Esophagus squamous epithelium (tissue), 4 donors: ENCODE results near the gene PEX1.

ENCODE experiments used
- CTCF ChIP-seq, 6 experiments: fragments of 450-650 bp in 4 of 6; fragments of 200-600 bp in 2 of 6; sonication (generic) in 2 of 6; IDR thresholded peaks; one replicate each; pipeline ENCODE4 v1.5.1; 2016 to 2019; ENCODE audit warnings: antibody characterized with exemption in 6 of 6, mild to moderate bottlenecking in 4 of 6, moderate library complexity in 4 of 6
- POLR2A ChIP-seq, 4 donors: fragments of 450-650 bp; IDR thresholded peaks; one replicate each; pipeline ENCODE4 v1.6.1; 2017; ENCODE audit warnings: antibody characterized with exemption in 4 of 4, mild to moderate bottlenecking in 4 of 4, moderate library complexity in 3 of 4

- TF ChIP-seq POLR2A (IDR thresholded peaks at IDR 0.05) (no peak), CTCF (IDR thresholded peaks at IDR 0.05) (no peak)
Observed at GRCh38 chr7:92464515-92464914, 63.8 kb downstream of the PEX1 start.
